Tibial nerve (tissue), 4 donors: ENCODE data around the gene PTPN7. TPM values are rescaled to one million over a fixed set of nuclear protein-coding genes. Genes with fewer than 3 reads are reported as not detected.
"Not testable (repeated sequence)": the region's sequence is repeated elsewhere in the genome, so short reads cannot be mapped to it uniquely, and the experiment has no call there.

Experiments used
- DNase-seq, 2 donors: peaks; one replicate each; pipeline ENCODE4 v3.0.0-alpha.2; 2019; ENCODE audit warnings: low spot score in 2 of 2
- H3K27ac ChIP-seq, 4 donors: fragments of 200-600 bp; sonication (generic) in 3 of 4; one replicate each; pipeline ENCODE4 v1.5.1; 2017 to 2019; ENCODE audit warnings: mild to moderate bottlenecking in 1 of 4
- H3K27me3 ChIP-seq, 2 donors: fragments of 200-600 bp; sonication (generic) in 1 of 2; one replicate each; pipeline versions ENCODE4 v1.5.1 to v1.6.0; 2017 to 2019
- H3K36me3 ChIP-seq, 3 donors: fragments of 200-600 bp; sonication (generic); one replicate each; pipeline ENCODE4 v1.5.1; 2018 to 2019
- H3K4me1 ChIP-seq, 4 donors: fragments of 200-600 bp; sonication (generic) in 3 of 4; one replicate each; pipeline ENCODE4 v1.5.1; 2017 to 2019
- H3K4me3 ChIP-seq, 4 donors: fragments of 200-600 bp; sonication (generic) in 3 of 4; one replicate each; pipeline ENCODE4 v1.5.1; 2017 to 2019; ENCODE audit warnings: mild to moderate bottlenecking in 1 of 4, moderate library complexity in 1 of 4
- H3K9me3 ChIP-seq, 4 donors: fragments of 200-600 bp; sonication (generic) in 3 of 4; one replicate each; pipeline ENCODE4 v1.5.1; 2017 to 2019
- CTCF ChIP-seq, 5 experiments: fragments of 200-600 bp in 3 of 5; fragments of 450-650 bp in 2 of 5; sonication (generic) in 3 of 5; IDR thresholded peaks; one replicate each; pipeline ENCODE4 v1.5.1; 2016 to 2019; ENCODE audit warnings: antibody characterized with exemption in 5 of 5, mild to moderate bottlenecking in 3 of 5, moderate library complexity in 2 of 5
- EP300 ChIP-seq, 2 donors: sonication (generic); formaldehyde crosslinking; IDR thresholded peaks; one replicate each; pipeline ENCODE4 v1.6.1; 2017; ENCODE audit warnings: antibody characterized with exemption in 2 of 2, mild to moderate bottlenecking in 1 of 2
- POLR2A ChIP-seq, 2 donors: fragments of 450-650 bp; IDR thresholded peaks; one replicate each; pipeline ENCODE4 v1.6.1; 2017; ENCODE audit warnings: antibody characterized with exemption in 2 of 2, mild to moderate bottlenecking in 2 of 2, moderate library complexity in 2 of 2
- WGBS, 2 donors: methylation state at CpG; one replicate each; pipeline ENCODE4 v1.1.5; 2018; 5-methylcytosine and 5-hydroxymethylcytosine counted together
- total RNA-seq, 4 donors: library from RNA; depleted of rRNA; stranded (reverse); fragments of >200 nt; gene quantifications; one replicate each; pipeline ENCODE4 v1.1.0, GENCODE V29; 2016

The PTPN7 gene
- total RNA-seq, 4 donors from 2014 or later, result 1.2 to 13.8 (median 6.8) TPM

GRCh38 chr1:202184750-202185460, 24.5 kb upstream of the PTPN7 start:
- H3K4me3 ChIP-seq, result no peak overlapping the region

GRCh38 chr1:202182040-202182877, 21.9 kb upstream of the PTPN7 start:
- Histone ChIP-seq H3K9me3 (no peaks in the 10 kb centered on the region), H3K4me3 (no peak overlapping the region), H3K27ac (no peak overlapping the region), H3K27me3 (no peaks in the 10 kb centered on the region), H3K4me1 (peaks cover 0 to 15% (median 4%) of the 10 kb centered on the region in 4 donors), H3K36me3 (peaks cover 0 to 3% (median 0%) of the 10 kb centered on the region in 3 donors)
- no peak for DNase-seq
- TF ChIP-seq POLR2A (IDR thresholded peaks at IDR 0.05) (no peak), EP300 (IDR thresholded peaks at IDR 0.05) (no peak), CTCF (IDR thresholded peaks at IDR 0.05) (no peak)
- WGBS, 2 donors, result 83 to 84% methylated on average over 8 of the region's 8 CpGs

More at GRCh38 chr1:202184750-202185460, 24.5 kb upstream of the PTPN7 start:
- TF ChIP-seq CTCF (IDR thresholded peaks at IDR 0.05), result peak; percentile 70 to 85 (median 76)
- no peak for TF ChIP-seq EP300 (IDR thresholded peaks at IDR 0.05)
- Histone ChIP-seq H3K4me1 (peaks cover 0 to 15% (median 4%) of the 10 kb centered on the region in 4 donors), H3K27ac (no peak overlapping the region), H3K9me3 (no peaks in the 10 kb centered on the region), H3K36me3 (no peaks in the 10 kb centered on the region), H3K27me3 (no peaks in the 10 kb centered on the region)
- DNase-seq, result peak; percentile 52 to 75
- 13 to 14% methylated on average over 16 to 18 of the region's 19 CpGs for WGBS, 2 donors

- Histone ChIP-seq H3K4me1 (peaks cover 0 to 15% (median 4%) of the 10 kb centered on the region in 4 donors), H3K36me3 (peaks cover 0 to 3% (median 0%) of the 10 kb centered on the region in 3 donors), H3K27me3 (no peaks in the 10 kb centered on the region), H3K9me3 (no peaks in the 10 kb centered on the region), H3K27ac (no peak overlapping the region), H3K4me3 (no peak overlapping the region)
- no peak for DNase-seq
- no peak for TF ChIP-seq CTCF (IDR thresholded peaks at IDR 0.05)
- TF ChIP-seq EP300 (IDR thresholded peaks at IDR 0.05), result no peak
- TF ChIP-seq POLR2A (IDR thresholded peaks at IDR 0.05), result no peak
- 67 to 72% methylated on average over 6 to 7 of the region's 7 CpGs for WGBS, 2 donors
Observed at GRCh38 chr1:202181586-202181985, 21.2 kb upstream of the PTPN7 start.

- not testable (repeated sequence) for H3K27ac ChIP-seq, H3K9me3 ChIP-seq, H3K27me3 ChIP-seq, H3K4me3 ChIP-seq, H3K36me3 ChIP-seq, DNase-seq
- 75% methylated on average over 2 of the region's 2 CpGs for WGBS, 2 donors
- peaks cover 0 to 15% (median 4%) of the 10 kb centered on the region in 4 donors for H3K4me1 ChIP-seq
Observed at GRCh38 chr1:202180751-202181139, 20.3 kb upstream of the PTPN7 start.

- Histone ChIP-seq H3K9me3 (no peaks in the 10 kb centered on the region), H3K27ac (no peak overlapping the region), H3K36me3 (peaks cover 0 to 3% (median 0%) of the 10 kb centered on the region in 3 donors), H3K27me3 (no peaks in the 10 kb centered on the region), H3K4me3 (no peak overlapping the region), H3K4me1 (peaks cover 0 to 9% (median 4%) of the 10 kb centered on the region in 4 donors)
- WGBS, 2 donors, result 80 to 83% methylated on average over 19 of the region's 19 CpGs
- no peak for DNase-seq
- TF ChIP-seq POLR2A (IDR thresholded peaks at IDR 0.05), result no peak
- no peak for TF ChIP-seq CTCF (IDR thresholded peaks at IDR 0.05)
- TF ChIP-seq EP300 (IDR thresholded peaks at IDR 0.05), result no peak
Observed at GRCh38 chr1:202179828-202180750, 19.7 kb upstream of the PTPN7 start.
